Measurements from ENCODE around the gene SLC5A4. TPM values are rescaled to one million over a fixed set of nuclear protein-coding genes. Genes with fewer than 3 reads are reported as not detected.
"Not testable (repeated sequence)": the region's sequence is repeated elsewhere in the genome, so short reads cannot be mapped to it uniquely, and the experiment has no call there.

SLC5A4 gene
- total RNA-seq (ENCODE audit: unreplicated experiment): not detected
- long read RNA-seq: 0 reads

DNA sequence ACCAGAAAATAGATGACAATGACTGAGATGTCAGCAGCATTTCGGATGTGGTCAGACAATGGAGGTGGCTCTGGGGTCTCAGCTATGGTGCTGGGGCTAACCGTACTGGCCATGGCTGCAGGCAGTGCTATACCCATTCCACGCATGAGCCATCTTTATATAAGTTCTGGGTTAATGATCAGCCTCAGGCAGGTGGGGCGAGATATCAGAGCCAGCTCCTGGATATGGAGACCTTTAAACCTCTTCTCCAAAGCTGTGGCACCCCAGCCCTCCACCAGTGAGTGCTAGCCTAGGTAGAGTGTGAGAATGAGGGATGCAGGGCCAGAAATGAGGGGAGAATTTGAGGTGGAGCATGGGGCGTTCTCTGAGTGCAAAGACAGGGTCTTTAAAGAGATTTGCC is at the start of gene SLC5A4:
SLC5A4 (minus strand) TSS at position 131 of the 400 bp plus-strand sequence; CDS start at position 113, 18 bp downstream.
- peaks cover 4% of the 10 kb centered on the region for H3K27me3 Mint-ChIP-seq (ENCODE audit: unreplicated experiment)

GRCh38 chr22:32293921-32294320 is 38.8 kb upstream of the SLC5A4 start:
- H3K4me3 Mint-ChIP-seq (ENCODE audit: unreplicated experiment); H3K4me1 Mint-ChIP-seq (ENCODE audit: low read depth, unreplicated experiment); H3K27ac Mint-ChIP-seq (ENCODE audit: unreplicated experiment); H3K27me3 Mint-ChIP-seq (ENCODE audit: unreplicated experiment); H3K36me3 Mint-ChIP-seq (ENCODE audit: unreplicated experiment); H3K9me3 Mint-ChIP-seq (ENCODE audit: unreplicated experiment); DNase-seq: not testable (repeated sequence)

More for the DNA sequence above, at the start of gene SLC5A4:
- no peaks in the 10 kb centered on the region for H3K36me3 Mint-ChIP-seq (ENCODE audit: unreplicated experiment)
- no peak for DNase-seq
- no peak within 1 kb of the TSS for H3K4me3 Mint-ChIP-seq (ENCODE audit: unreplicated experiment)
- H3K4me1 Mint-ChIP-seq (ENCODE audit: low read depth, unreplicated experiment): no peaks in the 10 kb centered on the region
- H3K9me3 Mint-ChIP-seq (ENCODE audit: unreplicated experiment): peaks cover 7% of the 10 kb centered on the region
- TF ChIP-seq, protein P1, sequence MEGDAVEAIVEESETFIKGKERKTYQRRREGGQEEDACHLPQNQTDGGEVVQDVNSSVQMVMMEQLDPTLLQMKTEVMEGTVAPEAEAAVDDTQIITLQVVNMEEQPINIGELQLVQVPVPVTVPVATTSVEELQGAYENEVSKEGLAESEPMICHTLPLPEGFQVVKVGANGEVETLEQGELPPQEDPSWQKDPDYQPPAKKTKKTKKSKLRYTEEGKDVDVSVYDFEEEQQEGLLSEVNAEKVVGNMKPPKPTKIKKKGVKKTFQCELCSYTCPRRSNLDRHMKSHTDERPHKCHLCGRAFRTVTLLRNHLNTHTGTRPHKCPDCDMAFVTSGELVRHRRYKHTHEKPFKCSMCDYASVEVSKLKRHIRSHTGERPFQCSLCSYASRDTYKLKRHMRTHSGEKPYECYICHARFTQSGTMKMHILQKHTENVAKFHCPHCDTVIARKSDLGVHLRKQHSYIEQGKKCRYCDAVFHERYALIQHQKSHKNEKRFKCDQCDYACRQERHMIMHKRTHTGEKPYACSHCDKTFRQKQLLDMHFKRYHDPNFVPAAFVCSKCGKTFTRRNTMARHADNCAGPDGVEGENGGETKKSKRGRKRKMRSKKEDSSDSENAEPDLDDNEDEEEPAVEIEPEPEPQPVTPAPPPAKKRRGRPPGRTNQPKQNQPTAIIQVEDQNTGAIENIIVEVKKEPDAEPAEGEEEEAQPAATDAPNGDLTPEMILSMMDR (IDR thresholded peaks at IDR 0.05; ENCODE audit: partially characterized antibody, unreplicated experiment): no peak
- no peak within 1 kb of the TSS for H3K27ac Mint-ChIP-seq (ENCODE audit: unreplicated experiment)

- DNase-seq: no peak
- no peak overlapping the region for H3K27ac Mint-ChIP-seq (ENCODE audit: unreplicated experiment)
- H3K27me3 Mint-ChIP-seq (ENCODE audit: unreplicated experiment): peaks cover 8% of the 10 kb centered on the region
- H3K36me3 Mint-ChIP-seq (ENCODE audit: unreplicated experiment): no peaks in the 10 kb centered on the region
- TF ChIP-seq, protein P1 (IDR thresholded peaks at IDR 0.05; ENCODE audit: partially characterized antibody, unreplicated experiment): no peak
- H3K4me1 Mint-ChIP-seq (ENCODE audit: low read depth, unreplicated experiment): peaks cover 3% of the 10 kb centered on the region
- no peak overlapping the region for H3K4me3 Mint-ChIP-seq (ENCODE audit: unreplicated experiment)
- peaks cover 2% of the 10 kb centered on the region for H3K9me3 Mint-ChIP-seq (ENCODE audit: unreplicated experiment)
These were observed 31.2 kb upstream of the SLC5A4 start for GRCh38 chr22:32286290-32286840.

- H3K9me3 Mint-ChIP-seq (ENCODE audit: unreplicated experiment): no peaks in the 10 kb centered on the region
- no peak for DNase-seq
- no peaks in the 10 kb centered on the region for H3K4me1 Mint-ChIP-seq (ENCODE audit: low read depth, unreplicated experiment)
- no peak overlapping the region for H3K4me3 Mint-ChIP-seq (ENCODE audit: unreplicated experiment)
- H3K27me3 Mint-ChIP-seq (ENCODE audit: unreplicated experiment): peaks cover 9% of the 10 kb centered on the region
- H3K36me3 Mint-ChIP-seq (ENCODE audit: unreplicated experiment): no peaks in the 10 kb centered on the region
- no peak overlapping the region for H3K27ac Mint-ChIP-seq (ENCODE audit: unreplicated experiment)
- TF ChIP-seq, protein P1 (IDR thresholded peaks at IDR 0.05; ENCODE audit: partially characterized antibody, unreplicated experiment): no peak
These were observed 25.9 kb upstream of the SLC5A4 start for GRCh38 chr22:32281072-32281471.

- H3K9me3 Mint-ChIP-seq (ENCODE audit: unreplicated experiment); H3K4me1 Mint-ChIP-seq (ENCODE audit: low read depth, unreplicated experiment); H3K4me3 Mint-ChIP-seq (ENCODE audit: unreplicated experiment); H3K36me3 Mint-ChIP-seq (ENCODE audit: unreplicated experiment); H3K27me3 Mint-ChIP-seq (ENCODE audit: unreplicated experiment); DNase-seq; H3K27ac Mint-ChIP-seq (ENCODE audit: unreplicated experiment): not testable (repeated sequence)
These were observed 20.2 kb upstream of the SLC5A4 start for GRCh38 chr22:32275353-32275752.

- peaks cover 2% of the 10 kb centered on the region for H3K27me3 Mint-ChIP-seq (ENCODE audit: unreplicated experiment)
- H3K36me3 Mint-ChIP-seq (ENCODE audit: unreplicated experiment): no peaks in the 10 kb centered on the region
- no peaks in the 10 kb centered on the region for H3K4me1 Mint-ChIP-seq (ENCODE audit: low read depth, unreplicated experiment)
- peaks cover 1% of the 10 kb centered on the region for H3K9me3 Mint-ChIP-seq (ENCODE audit: unreplicated experiment)
- no peak for DNase-seq
- H3K27ac Mint-ChIP-seq (ENCODE audit: unreplicated experiment): no peak overlapping the region
- TF ChIP-seq, protein P1 (IDR thresholded peaks at IDR 0.05; ENCODE audit: partially characterized antibody, unreplicated experiment): no peak
- no peak overlapping the region for H3K4me3 Mint-ChIP-seq (ENCODE audit: unreplicated experiment)
These were observed 16.2 kb upstream of the SLC5A4 start for GRCh38 chr22:32271389-32271788.
